Type B pancreatic cell (in vitro differentiated cells): ENCODE results near the gene LINGO3. TPM values are rescaled to one million over a fixed set of nuclear protein-coding genes. Genes with fewer than 3 reads are reported as not detected.
A peak's percentile ranks its signal among the peaks of the same experiment; 100 is the strongest.

Experiments
- DNase-seq: peaks from one replicate; pipeline ENCODE4 v3.0.0; 2021; ENCODE audit warnings: mixed read lengths; ENCODE audit not compliant: unreplicated experiment; ENCODE audit errors: extremely low spot score
- H3K27ac Mint-ChIP-seq: 2 replicates; pipeline ENCODE4 v1.8.0; 2021; ENCODE audit warnings: mild to moderate bottlenecking, mixed read lengths
- H3K27me3 Mint-ChIP-seq: 2 replicates; pipeline ENCODE4 v1.8.0; 2021; ENCODE audit warnings: mixed read lengths
- H3K36me3 Mint-ChIP-seq: 2 replicates; pipeline ENCODE4 v1.8.0; 2021; ENCODE audit warnings: mixed read lengths
- H3K4me1 Mint-ChIP-seq: one replicate; pipeline ENCODE4 v1.8.0; 2021; ENCODE audit warnings: mixed read lengths; ENCODE audit not compliant: unreplicated experiment
- H3K4me3 Mint-ChIP-seq: 2 replicates; pipeline ENCODE4 v1.8.0; 2021; ENCODE audit warnings: mild to moderate bottlenecking, mixed read lengths
- H3K9me3 Mint-ChIP-seq: 2 replicates; pipeline ENCODE4 v1.8.0; 2021; ENCODE audit warnings: mixed read lengths
- CTCF ChIP-seq: fragments of 200-600 bp; sonication (generic); conservative IDR thresholded peaks from 2 replicates; pipeline ENCODE4 v1.5.0; 2021; ENCODE audit warnings: antibody characterized with exemption, mild to moderate bottlenecking
- total RNA-seq: library from RNA; stranded (reverse); gene quantifications from 2 replicates; pipeline ENCODE4 v1.2.1, GENCODE V29; 2021; ENCODE audit warnings: low replicate concordance

Gene LINGO3
- total RNA-seq, 1 donor from 2014 or later: not detected

GRCh38 chr19:2261438-2262172 lies 46.3 kb downstream of the LINGO3 start:
- peak; percentile 76 for TF ChIP-seq CTCF
- H3K4me3 Mint-ChIP-seq: no peak overlapping the region
- no peaks in the 10 kb centered on the region for H3K27me3 Mint-ChIP-seq
- no peak for DNase-seq
- H3K27ac Mint-ChIP-seq: no peak overlapping the region
- H3K9me3 Mint-ChIP-seq: no peaks in the 10 kb centered on the region
- no peaks in the 10 kb centered on the region for H3K36me3 Mint-ChIP-seq
- H3K4me1 Mint-ChIP-seq: peaks cover 4% of the 10 kb centered on the region

- H3K4me1 Mint-ChIP-seq: no peaks in the 10 kb centered on the region
- H3K36me3 Mint-ChIP-seq: no peaks in the 10 kb centered on the region
- no peak overlapping the region for H3K4me3 Mint-ChIP-seq
- H3K27ac Mint-ChIP-seq: peak overlapping the region; percentile 48
- no peaks in the 10 kb centered on the region for H3K9me3 Mint-ChIP-seq
- DNase-seq: no peak
- H3K27me3 Mint-ChIP-seq: no peaks in the 10 kb centered on the region
- no peak for TF ChIP-seq CTCF
Observed at GRCh38 chr19:2260341-2260805, 47.6 kb downstream of the LINGO3 start.

- no peak for TF ChIP-seq CTCF
- no peaks in the 10 kb centered on the region for H3K36me3 Mint-ChIP-seq
- no peak for DNase-seq
- no peaks in the 10 kb centered on the region for H3K27me3 Mint-ChIP-seq
- no peak overlapping the region for H3K4me3 Mint-ChIP-seq
- no peaks in the 10 kb centered on the region for H3K9me3 Mint-ChIP-seq
- H3K4me1 Mint-ChIP-seq: no peaks in the 10 kb centered on the region
- no peak overlapping the region for H3K27ac Mint-ChIP-seq
Observed at GRCh38 chr19:2259336-2259735, 48.6 kb downstream of the LINGO3 start.

Other genes starting within 250 kb of the LINGO3 start
- gene MOB3A, start 211.8 kb downstream of the LINGO3 start, total RNA-seq: 34.6 and 37.8 TPM in 2 replicates
- 4.9 and 7.4 TPM in 2 replicates for gene IZUMO4, start 211.2 kb downstream of the LINGO3 start, total RNA-seq
- gene AP3D1, start 156.6 kb downstream of the LINGO3 start, total RNA-seq: 127 and 139 TPM in 2 replicates
- 68.8 and 76.3 TPM in 2 replicates for gene DOT1L, start 144.2 kb downstream of the LINGO3 start, total RNA-seq
- gene PLEKHJ1, start 71.8 kb downstream of the LINGO3 start, total RNA-seq: 107 and 131 TPM in 2 replicates
- 95.5 and 129 TPM in 2 replicates for gene SF3A2, start 71.3 kb downstream of the LINGO3 start, total RNA-seq
- gene AMH, start 58.8 kb downstream of the LINGO3 start, total RNA-seq: 13.8 and 49.5 TPM in 2 replicates
- 0.72 TPM in 1 of 2 replicates, not detected in the other for gene JSRP1, start 51.7 kb downstream of the LINGO3 start, total RNA-seq
- gene PEAK3, start 26.0 kb downstream of the LINGO3 start, total RNA-seq: 0.10 TPM in 1 of 2 replicates, not detected in the other
- 125 and 134 TPM in 2 replicates for gene LSM7, start 20.4 kb upstream of the LINGO3 start, total RNA-seq
- gene SPPL2B, start 20.5 kb upstream of the LINGO3 start, total RNA-seq: 131 and 149 TPM in 2 replicates
- 0.41 TPM in 1 of 2 replicates, not detected in the other for gene TMPRSS9, start 52.1 kb upstream of the LINGO3 start, total RNA-seq
- gene TIMM13, start 119.4 kb upstream of the LINGO3 start, total RNA-seq: 132 and 139 TPM in 2 replicates
- 63.6 and 116 TPM in 2 replicates for gene LMNB2, start 148.8 kb upstream of the LINGO3 start, total RNA-seq
- gene GADD45B, start 168.0 kb upstream of the LINGO3 start, total RNA-seq: 31.1 and 67.3 TPM in 2 replicates